ENCODE results near the gene STK24.

DNA sequence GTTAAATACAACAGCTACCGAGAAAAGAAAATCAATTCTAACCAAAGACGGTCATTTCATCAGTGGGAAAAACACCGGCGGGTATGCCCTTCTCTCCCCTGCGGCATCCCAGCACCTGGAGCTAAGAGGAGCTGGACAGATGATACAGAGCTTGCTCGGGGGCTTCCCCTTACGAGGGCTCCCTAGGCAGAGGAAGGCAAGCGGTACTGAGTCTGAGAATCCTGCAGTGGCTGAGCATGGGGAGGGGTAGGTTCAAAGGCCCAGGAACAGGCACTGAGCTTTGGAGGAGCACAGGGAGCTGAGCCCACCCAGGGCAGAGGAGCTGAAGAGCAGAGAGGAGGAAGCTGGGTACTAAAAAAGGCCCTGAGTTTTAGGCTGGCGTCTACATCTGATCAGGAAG lies 12.7 kb downstream of the STK24 start:
- TF ChIP-seq POLR2A (IDR thresholded peaks at IDR 0.05; ENCODE audit: control extremely low read depth in 1 of 2, low read depth in 2 of 2, low read length in 2 of 2): no peak
- TF ChIP-seq, protein P1, sequence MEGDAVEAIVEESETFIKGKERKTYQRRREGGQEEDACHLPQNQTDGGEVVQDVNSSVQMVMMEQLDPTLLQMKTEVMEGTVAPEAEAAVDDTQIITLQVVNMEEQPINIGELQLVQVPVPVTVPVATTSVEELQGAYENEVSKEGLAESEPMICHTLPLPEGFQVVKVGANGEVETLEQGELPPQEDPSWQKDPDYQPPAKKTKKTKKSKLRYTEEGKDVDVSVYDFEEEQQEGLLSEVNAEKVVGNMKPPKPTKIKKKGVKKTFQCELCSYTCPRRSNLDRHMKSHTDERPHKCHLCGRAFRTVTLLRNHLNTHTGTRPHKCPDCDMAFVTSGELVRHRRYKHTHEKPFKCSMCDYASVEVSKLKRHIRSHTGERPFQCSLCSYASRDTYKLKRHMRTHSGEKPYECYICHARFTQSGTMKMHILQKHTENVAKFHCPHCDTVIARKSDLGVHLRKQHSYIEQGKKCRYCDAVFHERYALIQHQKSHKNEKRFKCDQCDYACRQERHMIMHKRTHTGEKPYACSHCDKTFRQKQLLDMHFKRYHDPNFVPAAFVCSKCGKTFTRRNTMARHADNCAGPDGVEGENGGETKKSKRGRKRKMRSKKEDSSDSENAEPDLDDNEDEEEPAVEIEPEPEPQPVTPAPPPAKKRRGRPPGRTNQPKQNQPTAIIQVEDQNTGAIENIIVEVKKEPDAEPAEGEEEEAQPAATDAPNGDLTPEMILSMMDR (IDR thresholded peaks at IDR 0.05; ENCODE audit: control extremely low read depth in 1 of 3, insufficient read depth in 1 of 3, low read depth in 1 of 3, low read length in 3 of 3): no peak
- TF ChIP-seq YY1 (IDR thresholded peaks at IDR 0.05; ENCODE audit: low read depth, low read length): no peak
- no peak for TF ChIP-seq RXRA (IDR thresholded peaks at IDR 0.05; ENCODE audit: insufficient read depth, low read depth, low read length)
- TF ChIP-seq BCL11A (IDR thresholded peaks at IDR 0.05; ENCODE audit: low read depth in 2 of 2, low read length in 2 of 2): no peak
- TF ChIP-seq POLR2AphosphoS5 (IDR thresholded peaks at IDR 0.05; ENCODE audit: low read depth, low read length): no peak
- no peak for TF ChIP-seq NRF1 (IDR thresholded peaks at IDR 0.05; ENCODE audit: low read depth, low read length)
- no peak for TF ChIP-seq RFX5 (IDR thresholded peaks at IDR 0.05; ENCODE audit: borderline replicate concordance, low read depth, low read length)
- TF ChIP-seq, protein P2, sequence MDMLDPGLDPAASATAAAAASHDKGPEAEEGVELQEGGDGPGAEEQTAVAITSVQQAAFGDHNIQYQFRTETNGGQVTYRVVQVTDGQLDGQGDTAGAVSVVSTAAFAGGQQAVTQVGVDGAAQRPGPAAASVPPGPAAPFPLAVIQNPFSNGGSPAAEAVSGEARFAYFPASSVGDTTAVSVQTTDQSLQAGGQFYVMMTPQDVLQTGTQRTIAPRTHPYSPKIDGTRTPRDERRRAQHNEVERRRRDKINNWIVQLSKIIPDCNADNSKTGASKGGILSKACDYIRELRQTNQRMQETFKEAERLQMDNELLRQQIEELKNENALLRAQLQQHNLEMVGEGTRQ (IDR thresholded peaks at IDR 0.05; ENCODE audit: low read length): no peak
- TF ChIP-seq EGR1 (IDR thresholded peaks at IDR 0.05; ENCODE audit: borderline replicate concordance, low read depth, low read length): no peak
- TF ChIP-seq RNF2 (IDR thresholded peaks at IDR 0.05; ENCODE audit: borderline replicate concordance, low read depth, low read length, missing control alignments, poor library complexity, severe bottlenecking): no peak
- no peak for TF ChIP-seq EZH2 (IDR thresholded peaks at IDR 0.05; ENCODE audit: low read depth, low read length, severe bottlenecking)
- no peak for TF ChIP-seq SP1 (IDR thresholded peaks at IDR 0.05; ENCODE audit: low read depth, low read length)
